ENCODE measurements around the gene MACROD2. TPM values are rescaled to one million over a fixed set of nuclear protein-coding genes. Genes with fewer than 3 reads are reported as not detected.

MACROD2 gene
- polyA plus RNA-seq, 1 donor (not counting 4 experiments of a cell fraction or from before 2014, with no cell fraction given), result 0.71 TPM

DNA sequence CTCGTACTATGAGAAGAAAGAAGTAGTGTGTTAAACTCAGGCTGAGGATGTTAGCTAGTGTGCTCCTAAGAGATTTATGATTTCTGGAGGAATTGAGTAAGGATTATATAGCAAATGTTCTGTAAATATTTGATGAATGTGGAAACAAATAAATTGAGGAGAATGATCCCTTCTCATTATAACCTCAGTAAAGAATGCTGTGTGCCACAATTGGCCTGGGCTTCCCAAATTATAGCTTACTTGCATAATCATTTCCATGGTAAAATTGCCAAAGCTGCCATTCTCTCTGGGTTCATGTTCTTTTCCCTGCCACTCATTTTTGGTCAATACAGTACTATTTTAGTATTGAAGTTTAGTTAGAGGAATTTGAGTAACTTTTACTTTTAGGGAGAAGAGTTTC, 213.6 kb downstream of the MACROD2 start:
- H3K27ac ChIP-seq (ENCODE audit: control insufficient read depth, insufficient read depth, low read length), result no peak overlapping the region
- no peaks in the 10 kb centered on the region for H3K36me3 ChIP-seq (ENCODE audit: control insufficient read depth in 2 of 2, extremely low read depth in 1 of 2, insufficient read depth in 2 of 2, low read length in 2 of 2)
- no peaks in the 10 kb centered on the region for H3K27me3 ChIP-seq (ENCODE audit: control insufficient read depth, extremely low read depth, insufficient read depth, low read length)
- DNase-seq (ENCODE audit: low read depth, low spot score), result no peak
- no peak overlapping the region for H3K9ac ChIP-seq (ENCODE audit: control insufficient read depth, extremely low read depth, insufficient read depth, low read length)
- TF ChIP-seq EZH2 (IDR thresholded peaks at IDR 0.05; ENCODE audit: low read length), result no peak
- no peak for TF ChIP-seq CTCF (optimal IDR thresholded peaks at IDR 0.05 in 1 of 3, IDR thresholded peaks at IDR 0.05 in 1 of 3, conservative IDR thresholded peaks at IDR 0.05 in 1 of 3; ENCODE audit: extremely low read depth in 1 of 3, insufficient read depth in 2 of 3, low read length in 3 of 3)
- no peak overlapping the region for H3K4me2 ChIP-seq (ENCODE audit: control insufficient read depth, extremely low read depth, insufficient read depth, low read depth, low read length)
- dilution Hi-C loops (cut with MboI; ENCODE audit: extremely low pct_ligation_motif_present, low sequenced_read_pairs), result no loop called here
- no peaks in the 10 kb centered on the region for H3K9me1 ChIP-seq (ENCODE audit: control insufficient read depth, extremely low read depth, insufficient read depth, low read length)
- no peak overlapping the region for H2AFZ ChIP-seq (ENCODE audit: control insufficient read depth, low read length)
- no peak overlapping the region for H3K4me3 ChIP-seq (ENCODE audit: control insufficient read depth in 2 of 3, extremely low read depth in 1 of 3, insufficient read depth in 2 of 3, low read depth in 1 of 3, low read length in 3 of 3)
- no peaks in the 10 kb centered on the region for H3K9me3 ChIP-seq (ENCODE audit: control insufficient read depth, low read depth, low read length)
- no peak for FAIRE-seq
- H3K4me1 ChIP-seq (ENCODE audit: control insufficient read depth, extremely low read depth, insufficient read depth, low read length), result no peaks in the 10 kb centered on the region
- H3K79me2 ChIP-seq (ENCODE audit: control insufficient read depth, insufficient read depth, low read length), result no peaks in the 10 kb centered on the region
- no peaks in the 10 kb centered on the region for H4K20me1 ChIP-seq (ENCODE audit: control insufficient read depth, extremely low read depth, insufficient read depth, low read length)

DNA sequence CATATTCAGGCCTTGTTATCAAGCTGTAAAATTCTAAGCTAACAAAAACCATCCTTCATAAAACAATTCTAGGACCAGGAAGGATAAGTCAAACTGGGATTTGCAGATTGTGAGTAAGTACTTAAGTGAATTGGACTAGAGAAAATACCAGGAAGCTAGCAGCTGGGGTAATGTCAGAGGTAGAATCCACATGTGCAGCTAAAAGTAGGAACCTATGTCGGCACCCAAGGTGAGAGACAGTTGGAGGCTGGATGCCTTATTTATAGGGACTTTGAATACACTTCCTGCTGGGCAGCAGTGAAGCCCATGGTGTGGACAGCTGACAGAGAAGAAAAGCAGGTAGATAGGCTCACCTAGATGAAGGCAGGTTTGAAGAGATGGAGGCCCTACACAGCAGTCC, 214.8 kb downstream of the MACROD2 start:
- no peak overlapping the region for H2AFZ ChIP-seq (ENCODE audit: control insufficient read depth, low read length)
- H3K4me1 ChIP-seq (ENCODE audit: control insufficient read depth, extremely low read depth, insufficient read depth, low read length), result no peaks in the 10 kb centered on the region
- H3K9me3 ChIP-seq (ENCODE audit: control insufficient read depth, low read depth, low read length), result no peaks in the 10 kb centered on the region
- FAIRE-seq (no peak), DNase-seq (ENCODE audit: low read depth, low spot score) (no peak)
- TF ChIP-seq CTCF (optimal IDR thresholded peaks at IDR 0.05 in 1 of 3, IDR thresholded peaks at IDR 0.05 in 1 of 3, conservative IDR thresholded peaks at IDR 0.05 in 1 of 3; ENCODE audit: extremely low read depth in 1 of 3, insufficient read depth in 2 of 3, low read length in 3 of 3) (no peak), EZH2 (IDR thresholded peaks at IDR 0.05; ENCODE audit: low read length) (no peak)
- no peaks in the 10 kb centered on the region for H3K79me2 ChIP-seq (ENCODE audit: control insufficient read depth, insufficient read depth, low read length)
- H3K4me2 ChIP-seq (ENCODE audit: control insufficient read depth, extremely low read depth, insufficient read depth, low read depth, low read length), result no peak overlapping the region
- H3K27me3 ChIP-seq (ENCODE audit: control insufficient read depth, extremely low read depth, insufficient read depth, low read length), result no peaks in the 10 kb centered on the region
- no peak overlapping the region for H3K4me3 ChIP-seq (ENCODE audit: control insufficient read depth in 2 of 3, extremely low read depth in 1 of 3, insufficient read depth in 2 of 3, low read depth in 1 of 3, low read length in 3 of 3)
- H4K20me1 ChIP-seq (ENCODE audit: control insufficient read depth, extremely low read depth, insufficient read depth, low read length), result no peaks in the 10 kb centered on the region
- no peaks in the 10 kb centered on the region for H3K9me1 ChIP-seq (ENCODE audit: control insufficient read depth, extremely low read depth, insufficient read depth, low read length)
- no peak overlapping the region for H3K9ac ChIP-seq (ENCODE audit: control insufficient read depth, extremely low read depth, insufficient read depth, low read length)
- dilution Hi-C loops (cut with MboI; ENCODE audit: extremely low pct_ligation_motif_present, low sequenced_read_pairs), result no loop called here
- no peak overlapping the region for H3K27ac ChIP-seq (ENCODE audit: control insufficient read depth, insufficient read depth, low read length)
- H3K36me3 ChIP-seq (ENCODE audit: control insufficient read depth in 2 of 2, extremely low read depth in 1 of 2, insufficient read depth in 2 of 2, low read length in 2 of 2), result no peaks in the 10 kb centered on the region
